Epithelial cell of proximal tubule (primary cell): ENCODE results near the gene EPHA8. TPM values are rescaled to one million over a fixed set of nuclear protein-coding genes. Genes with fewer than 3 reads are reported as not detected.
A peak's percentile ranks its signal among the peaks of the same experiment; 100 is the strongest.

ENCODE experiments used
- DNase-seq: peaks from one replicate; pipeline ENCODE4 v3.0.0-alpha.2; 2011; ENCODE audit warnings: low read depth
- H3K4me3 ChIP-seq: 2 replicates; pipeline ENCODE4 v1.5.1; 2011; ENCODE audit warnings: low read depth, mild to moderate bottlenecking, low read length
- total RNA-seq: library from RNA; depleted of rRNA; stranded (reverse); fragments of >200 nt; gene quantifications from 2 replicates; pipeline ENCODE4 v1.2.3, GENCODE V29; 2015
- TF ChIP-seq, protein P1 (sequence below): conservative IDR thresholded peaks from 2 replicates; pipeline ENCODE4 v1.5.1; 2012; ENCODE audit warnings: low read depth, mild to moderate bottlenecking, low read length

The EPHA8 gene
- total RNA-seq, 1 donor from 2014 or later: not detected

DNA sequence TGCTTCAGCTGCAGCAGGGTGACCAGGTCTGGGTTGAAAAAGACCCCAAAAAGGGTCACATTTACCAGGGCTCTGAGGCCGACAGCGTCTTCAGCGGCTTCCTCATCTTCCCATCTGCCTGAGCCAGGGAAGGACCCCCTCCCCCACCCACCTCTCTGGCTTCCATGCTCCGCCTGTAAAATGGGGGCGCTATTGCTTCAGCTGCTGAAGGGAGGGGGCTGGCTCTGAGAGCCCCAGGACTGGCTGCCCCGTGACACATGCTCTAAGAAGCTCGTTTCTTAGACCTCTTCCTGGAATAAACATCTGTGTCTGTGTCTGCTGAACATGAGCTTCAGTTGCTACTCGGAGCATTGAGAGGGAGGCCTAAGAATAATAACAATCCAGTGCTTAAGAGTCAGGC is 76.0 kb downstream of the EPHA8 start:
- H3K4me3 ChIP-seq: no peak overlapping the region
- TF ChIP-seq, protein P1, sequence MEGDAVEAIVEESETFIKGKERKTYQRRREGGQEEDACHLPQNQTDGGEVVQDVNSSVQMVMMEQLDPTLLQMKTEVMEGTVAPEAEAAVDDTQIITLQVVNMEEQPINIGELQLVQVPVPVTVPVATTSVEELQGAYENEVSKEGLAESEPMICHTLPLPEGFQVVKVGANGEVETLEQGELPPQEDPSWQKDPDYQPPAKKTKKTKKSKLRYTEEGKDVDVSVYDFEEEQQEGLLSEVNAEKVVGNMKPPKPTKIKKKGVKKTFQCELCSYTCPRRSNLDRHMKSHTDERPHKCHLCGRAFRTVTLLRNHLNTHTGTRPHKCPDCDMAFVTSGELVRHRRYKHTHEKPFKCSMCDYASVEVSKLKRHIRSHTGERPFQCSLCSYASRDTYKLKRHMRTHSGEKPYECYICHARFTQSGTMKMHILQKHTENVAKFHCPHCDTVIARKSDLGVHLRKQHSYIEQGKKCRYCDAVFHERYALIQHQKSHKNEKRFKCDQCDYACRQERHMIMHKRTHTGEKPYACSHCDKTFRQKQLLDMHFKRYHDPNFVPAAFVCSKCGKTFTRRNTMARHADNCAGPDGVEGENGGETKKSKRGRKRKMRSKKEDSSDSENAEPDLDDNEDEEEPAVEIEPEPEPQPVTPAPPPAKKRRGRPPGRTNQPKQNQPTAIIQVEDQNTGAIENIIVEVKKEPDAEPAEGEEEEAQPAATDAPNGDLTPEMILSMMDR: peak; percentile 13
- DNase-seq: no peak

DNA sequence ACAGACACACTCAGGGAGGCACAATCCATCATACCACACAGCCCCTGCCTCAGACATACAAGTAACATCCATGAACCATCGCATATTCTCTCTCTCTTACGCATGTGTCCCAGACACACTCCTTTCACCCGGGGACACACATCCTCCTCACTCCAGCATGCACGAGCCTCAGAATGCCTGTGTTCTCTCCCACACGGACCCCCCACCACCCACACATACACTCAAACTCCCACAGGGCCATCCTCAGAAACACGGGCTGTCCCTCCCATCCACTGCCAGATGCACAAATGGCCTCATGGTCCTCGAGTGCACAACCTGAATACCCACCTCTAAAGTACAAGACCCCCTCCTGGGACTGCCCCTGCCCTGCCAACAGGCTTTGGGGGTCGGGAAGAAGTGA is 78.0 kb downstream of the EPHA8 start:
- TF ChIP-seq, protein P1: no peak
- no peak for DNase-seq

DNA sequence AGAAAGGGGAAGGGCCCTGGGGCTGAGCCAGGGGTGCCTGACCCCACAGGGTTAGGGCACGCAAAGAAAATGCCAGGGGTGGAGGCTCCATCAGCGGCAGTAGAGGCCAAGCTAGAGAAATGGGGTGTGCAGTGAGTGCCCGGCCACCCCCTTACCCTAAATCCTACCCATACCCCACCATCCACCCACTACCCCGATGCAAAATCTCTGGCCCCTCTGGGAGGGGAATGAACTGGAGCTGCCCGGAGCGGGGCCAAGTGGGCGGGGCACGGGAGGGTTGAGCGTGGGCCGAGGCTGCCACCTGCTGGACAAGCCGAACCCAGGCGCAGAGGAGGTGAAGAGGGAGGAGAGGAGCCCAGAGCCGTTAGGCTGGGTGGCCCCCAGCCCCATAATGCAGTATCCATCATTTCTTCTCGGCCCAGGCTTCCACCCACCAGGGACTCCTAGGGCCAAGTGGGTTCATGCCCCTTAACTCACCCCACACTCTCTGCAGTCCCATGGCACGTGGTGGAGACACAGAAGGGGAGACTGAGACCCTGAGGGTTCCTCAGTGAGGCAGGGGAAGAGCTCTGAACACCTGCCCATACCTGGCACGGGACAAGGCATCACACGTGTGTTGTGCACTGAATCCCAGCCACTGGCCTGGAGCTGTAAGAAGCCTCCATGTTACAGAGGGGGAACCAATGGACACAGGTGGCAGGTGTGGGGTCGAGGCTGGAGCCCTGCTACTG is 78.8 kb downstream of the EPHA8 start:
- DNase-seq: no peak
- TF ChIP-seq, protein P1: peak; percentile 89
- H3K4me3 ChIP-seq: no peak overlapping the region

More for the DNA sequence above, 78.0 kb downstream of the EPHA8 start:
- no peak overlapping the region for H3K4me3 ChIP-seq

DNA sequence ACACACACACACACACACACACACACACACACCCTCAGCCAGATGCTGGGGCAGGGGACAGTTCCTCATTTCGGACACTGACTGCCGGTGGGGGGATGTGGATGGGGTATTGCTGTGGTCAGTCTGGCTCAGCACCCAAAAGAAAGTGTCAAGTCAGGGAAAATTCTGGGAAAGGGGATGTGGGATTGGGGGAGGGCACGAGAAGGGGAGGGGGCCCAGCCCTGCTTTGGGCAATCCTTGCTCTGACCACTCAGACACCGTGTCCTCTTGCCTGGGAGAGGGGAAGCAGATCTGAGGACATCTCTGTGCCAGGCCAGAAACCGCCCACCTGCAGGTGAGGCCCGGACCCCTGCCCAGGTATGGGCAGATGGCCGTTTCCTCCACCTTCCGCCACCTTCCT is 80.1 kb downstream of the EPHA8 start, which contains the start of gene C1QC:
TSS of gene C1QC (plus strand) at position 253 of the 400 bp plus-strand sequence. CDS start 391 bp downstream, outside the sequence.
- no peak within 1 kb of the TSS for H3K4me3 ChIP-seq
- TF ChIP-seq, protein P1: no peak
- DNase-seq: no peak

DNA sequence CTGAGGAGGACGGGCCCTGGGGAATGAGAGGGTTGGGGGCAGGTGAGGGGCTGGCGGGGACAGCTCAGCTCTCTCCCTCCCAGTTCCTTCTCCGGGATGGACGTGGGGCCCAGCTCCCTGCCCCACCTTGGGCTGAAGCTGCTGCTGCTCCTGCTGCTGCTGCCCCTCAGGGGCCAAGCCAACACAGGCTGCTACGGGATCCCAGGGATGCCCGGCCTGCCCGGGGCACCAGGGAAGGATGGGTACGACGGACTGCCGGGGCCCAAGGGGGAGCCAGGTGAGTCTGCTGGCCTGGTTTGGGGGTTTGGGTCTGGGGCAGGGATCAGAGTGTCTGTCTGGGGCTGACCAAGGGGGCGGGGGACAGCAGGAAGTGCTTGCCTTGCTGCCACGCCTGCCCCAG is 80.6 kb downstream of the EPHA8 start:
- H3K4me3 ChIP-seq: no peak overlapping the region
- TF ChIP-seq, protein P1: no peak
- no peak for DNase-seq

DNA sequence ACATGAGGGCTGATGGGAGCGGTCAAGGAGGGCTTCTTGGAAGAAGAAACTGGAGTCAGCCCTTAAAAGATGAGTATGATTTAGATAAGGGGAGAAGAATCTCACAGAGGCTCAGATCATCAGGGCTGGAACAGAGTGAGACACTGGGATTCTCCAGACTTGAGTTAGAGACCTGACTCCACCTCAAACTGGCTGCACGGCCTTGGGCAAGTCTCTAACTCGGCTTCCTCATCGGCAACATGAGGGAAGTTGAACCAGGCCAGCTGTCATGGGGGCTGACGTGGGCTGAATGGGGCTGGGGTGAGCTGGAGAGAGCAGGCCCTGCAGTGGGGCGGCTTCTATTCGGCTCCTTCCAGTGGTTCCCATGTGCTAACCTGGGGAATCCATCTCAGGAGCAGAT is 82.6 kb downstream of the EPHA8 start:
- DNase-seq: no peak
- no peak overlapping the region for H3K4me3 ChIP-seq
- TF ChIP-seq, protein P1: no peak

DNA sequence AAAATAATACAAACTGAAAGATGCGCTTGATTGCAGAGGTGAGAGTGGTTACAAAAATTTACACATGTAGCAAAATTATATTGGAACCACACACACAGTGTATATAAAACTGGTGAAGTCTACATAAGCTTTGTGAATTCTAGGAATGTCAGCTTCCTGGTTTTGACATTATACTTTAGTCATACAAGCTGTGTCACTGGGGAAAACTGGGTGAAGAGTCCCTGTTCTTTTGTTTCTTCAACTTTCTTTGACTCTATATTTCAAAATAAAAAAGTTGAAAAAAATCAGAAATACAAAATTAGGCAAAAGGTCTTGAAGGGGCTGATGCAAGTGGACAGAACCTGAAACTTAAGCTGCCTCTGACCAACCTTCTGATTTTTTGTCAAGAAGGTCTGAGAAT is 83.1 kb downstream of the EPHA8 start:
- TF ChIP-seq, protein P1: no peak
- no peak overlapping the region for H3K4me3 ChIP-seq
- no peak for DNase-seq
